A549 (cell line): ENCODE measurements around the gene HEXD. TPM values are rescaled to one million over a fixed set of nuclear protein-coding genes. Genes with fewer than 3 reads are reported as not detected.

Experiments
- ATAC-seq, 2 experiments: fragments of 200-7000 bp in 1 of 2; fragments of >200 bp in 1 of 2; cut with Nextera tagmentation in 1 of 2; cut with Tn5 transposase in 1 of 2; 3 replicates each; pipeline versions ENCODE4 v1.8.0 to v1.9.1; 2018 to 2020; ENCODE audit warnings: mild to moderate bottlenecking in 1 of 2, moderate library complexity in 1 of 2
- CTCF ChIA-PET: fragments of 300-600 bp; sonication (Branson Sonifier 250); formaldehyde crosslinking; extraction: SDS; loops from one replicate; lab custom pipeline; 2021; ENCODE audit warnings: antibody characterized with exemption, inconsistent platforms; lab: Yijun Ruan, JAX
- POLR2A ChIA-PET: fragments of 350-600 bp; formaldehyde crosslinking; extraction: SDS; loops from one replicate; lab custom pipeline; 2021; ENCODE audit warnings: antibody characterized with exemption, inconsistent platforms; lab: Yijun Ruan, JAX
- DNase-seq, 2 experiments: peaks; one replicate each; pipeline versions ENCODE4 v3.0.0 to v3.0.0-alpha.2; 2011 to 2016; ENCODE audit warnings: low read depth in 1 of 2, low spot score in 1 of 2
- FAIRE-seq: peaks from 2 replicates; lab custom pipeline; 2011; peaks lifted over from hg19 to GRCh38; lab: Jason Lieb, UNC
- H3K27ac ChIP-seq, 2 experiments: fragments of >200 bp; sonication (Bioruptor Twin); formaldehyde crosslinking; 3 replicates each; pipeline ENCODE4 v1.5.1; 2016 to 2017
- H3K4me1 ChIP-seq: fragments of >200 bp; sonication (Bioruptor Twin); formaldehyde crosslinking; 3 replicates; pipeline ENCODE4 v1.6.1; 2016
- H3K4me2 ChIP-seq: fragments of >200 bp; sonication (Bioruptor Twin); formaldehyde crosslinking; 3 replicates; pipeline ENCODE4 v1.6.1; 2016
- H3K4me3 ChIP-seq: fragments of >200 bp; sonication (Bioruptor Twin); formaldehyde crosslinking; 3 replicates; pipeline ENCODE4 v1.5.1; 2016
- H3K9me3 ChIP-seq: fragments of >200 bp; sonication (Bioruptor Twin); formaldehyde crosslinking; 3 replicates; pipeline ENCODE4 v1.6.1; 2016
- CBX2 ChIP-seq: fragments of 200-600 bp; sonication (generic); IDR thresholded peaks from 2 replicates; pipeline ENCODE4 v1.6.1; 2016; ENCODE audit warnings: low read depth, mild to moderate bottlenecking, borderline replicate concordance
- EHF ChIP-seq: fragments of 250-450 bp; sonication (Bioruptor Pico); IDR thresholded peaks from 2 replicates; pipeline ENCODE4 v1.5.0; 2020; ENCODE audit warnings: mild to moderate bottlenecking
- EHMT2 ChIP-seq: fragments of 200-600 bp; sonication (generic); IDR thresholded peaks from 2 replicates; pipeline ENCODE4 v1.6.1; 2016; ENCODE audit warnings: antibody characterized with exemption, low read depth, mild to moderate bottlenecking, moderate library complexity
- ESRRA ChIP-seq: fragments of 150-350 bp; IDR thresholded peaks from 2 replicates; pipeline ENCODE4 v1.6.1; 2014; ENCODE audit warnings: mild to moderate bottlenecking, low read length, borderline replicate concordance
- HDAC2 ChIP-seq: fragments of 200-600 bp; sonication (generic); IDR thresholded peaks from 2 replicates; pipeline ENCODE4 v1.6.1; 2016
- HMGXB4 ChIP-seq: fragments of 250-450 bp; sonication (Bioruptor Pico); IDR thresholded peaks from 2 replicates; pipeline ENCODE4 v1.5.0; 2021; ENCODE audit warnings: mild to moderate bottlenecking, moderate library complexity, borderline replicate concordance
- HOXB5 ChIP-seq: fragments of 250-450 bp; sonication (Bioruptor Pico); IDR thresholded peaks from 2 replicates; pipeline ENCODE4 v1.5.0; 2020; ENCODE audit warnings: mild to moderate bottlenecking, moderate library complexity
- JUNB ChIP-seq: fragments of >200 bp; sonication (Bioruptor Twin); formaldehyde crosslinking; IDR thresholded peaks from 2 replicates; pipeline ENCODE4 v1.6.1; 2016
- KDM1A ChIP-seq: fragments of 200-600 bp; sonication (generic); IDR thresholded peaks from 2 replicates; pipeline ENCODE4 v1.6.1; 2016; ENCODE audit warnings: low read depth, mild to moderate bottlenecking
- RARB ChIP-seq: fragments of 250-450 bp; sonication (Bioruptor Pico); IDR thresholded peaks from 2 replicates; pipeline ENCODE4 v1.8.0; 2021; ENCODE audit warnings: mild to moderate bottlenecking, moderate library complexity
- RCOR1 ChIP-seq: fragments of 150-350 bp; IDR thresholded peaks from 2 replicates; pipeline ENCODE4 v1.6.1; 2014; ENCODE audit warnings: antibody characterized with exemption, low read length, low read depth
- RFX5 ChIP-seq: fragments of 450-650 bp; IDR thresholded peaks from 2 replicates; pipeline ENCODE4 v1.7.1; 2014; ENCODE audit warnings: antibody characterized with exemption, mild to moderate bottlenecking, moderate library complexity
- SREBF2 ChIP-seq: fragments of 450-650 bp; IDR thresholded peaks from 2 replicates; pipeline ENCODE4 v1.6.1; 2014; ENCODE audit warnings: mild to moderate bottlenecking, moderate library complexity
- TP53 ChIP-seq: fragments of 250-450 bp; sonication (Bioruptor Pico); IDR thresholded peaks from 2 replicates; pipeline ENCODE4 v1.5.0; 2021; ENCODE audit warnings: mild to moderate bottlenecking, moderate library complexity
- WGBS: methylation state at CpG from one replicate; pipeline ENCODE4 v1.1.6; 2017; ENCODE audit errors: missing lambda C conversion rate; 5-methylcytosine and 5-hydroxymethylcytosine counted together
- polyA plus RNA-seq, 4 experiments: library from polyadenylated mRNA; depleted of rRNA in 3 of 4; stranded (reverse); fragments of >200 nt; fragmentation: RNase III in 1 of 4; extraction: RNeasy Plus Mini Kit Qiagen cat#74134 plus additional on column Dnase treatment in 1 of 4; gene quantifications; 2 replicates in 3 of 4; 3 replicates in 1 of 4; pipeline ENCODE4 v1.2.3, GENCODE V29; 2011 to 2017
- TF ChIP-seq, protein P1 (sequence below): IDR thresholded peaks from 2 replicates; pipeline ENCODE4 v1.6.1; 2012; ENCODE audit warnings: low read depth, borderline replicate concordance
- TF ChIP-seq, protein P2 (sequence below): fragments of >200 bp; sonication (Bioruptor Twin); formaldehyde crosslinking; IDR thresholded peaks from 2 replicates; pipeline ENCODE4 v1.6.1; 2016

The HEXD gene
- polyA plus RNA-seq, 2 of the 4 experiments (the other 2 are of a cell fraction), result 18.0 to 19.5 TPM

GRCh38 chr17:82388922-82389283 is 29.2 kb upstream of the HEXD start (continued):
- TF ChIP-seq HMGXB4, result no peak

DNA sequence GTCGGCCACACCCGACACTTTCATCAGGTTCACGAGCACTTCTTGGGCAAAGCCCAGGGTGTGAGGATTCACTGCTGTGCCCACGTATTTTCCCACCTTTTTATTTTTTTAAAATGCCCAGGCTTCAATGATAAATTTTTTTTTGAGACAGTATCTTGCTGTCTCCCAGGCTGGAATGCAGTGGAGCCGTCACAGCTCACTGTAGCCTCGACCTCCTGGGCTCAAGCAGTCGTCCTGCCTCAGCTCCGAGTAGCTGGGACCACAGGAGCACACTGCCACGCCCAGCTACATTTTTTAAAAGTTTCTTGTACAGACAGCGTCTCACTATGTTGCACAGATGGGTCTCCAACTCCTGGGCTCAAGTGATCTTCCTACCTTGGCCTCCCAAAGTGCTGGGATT is 28.8 kb upstream of the HEXD start:
- CTCF ChIA-PET, result interaction anchor here (0.6 to 2.8 kb wide), 6 partner anchors 9 to 388 kb away, joined by 3 to 15 read pairs (median 4); no protein-coding TSS in a partner anchor
- 74% methylated on average over 10 of the region's 10 CpGs for WGBS
- H3K4me3 ChIP-seq, result no peak overlapping the region

GRCh38 chr17:82390015-82390859 is 27.9 kb upstream of the HEXD start:
- DNase-seq (no peak), ATAC-seq (no peak), FAIRE-seq (no peak)
- TF ChIP-seq RCOR1, result no peak
- TF ChIP-seq, protein P1, sequence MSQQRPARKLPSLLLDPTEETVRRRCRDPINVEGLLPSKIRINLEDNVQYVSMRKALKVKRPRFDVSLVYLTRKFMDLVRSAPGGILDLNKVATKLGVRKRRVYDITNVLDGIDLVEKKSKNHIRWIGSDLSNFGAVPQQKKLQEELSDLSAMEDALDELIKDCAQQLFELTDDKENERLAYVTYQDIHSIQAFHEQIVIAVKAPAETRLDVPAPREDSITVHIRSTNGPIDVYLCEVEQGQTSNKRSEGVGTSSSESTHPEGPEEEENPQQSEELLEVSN, result no peak
- CTCF ChIA-PET, result interaction anchor here (0.8 to 1.5 kb wide), 5 partner anchors 12 to 270 kb away, joined by 3 to 4 read pairs (median 3); no protein-coding TSS in a partner anchor
- POLR2A ChIA-PET, result no interaction called here
- H3K9me3 ChIP-seq, result no peaks in the 10 kb centered on the region
- H3K4me3 ChIP-seq, result no peak overlapping the region
- H3K27ac ChIP-seq, result no peak overlapping the region
- WGBS, result 89% methylated on average over 29 of the region's 34 CpGs
- H3K4me2 ChIP-seq, result no peak overlapping the region
- peaks cover 14% of the 10 kb centered on the region for H3K4me1 ChIP-seq

More for the DNA sequence above, 28.8 kb upstream of the HEXD start:
- no peak overlapping the region for H3K27ac ChIP-seq
- no peak for DNase-seq
- H3K4me1 ChIP-seq, result peaks cover 23% of the 10 kb centered on the region
- POLR2A ChIA-PET, result no interaction called here
- H3K9me3 ChIP-seq, result no peaks in the 10 kb centered on the region
- H3K4me2 ChIP-seq, result no peak overlapping the region
- FAIRE-seq, result no peak
- TF ChIP-seq, protein P2, sequence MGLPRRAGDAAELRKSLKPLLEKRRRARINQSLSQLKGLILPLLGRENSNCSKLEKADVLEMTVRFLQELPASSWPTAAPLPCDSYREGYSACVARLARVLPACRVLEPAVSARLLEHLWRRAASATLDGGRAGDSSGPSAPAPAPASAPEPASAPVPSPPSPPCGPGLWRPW, result no peak
- TF ChIP-seq SREBF2, result no peak
- no peak for TF ChIP-seq HDAC2
- no peak for TF ChIP-seq RARB (CRISPR knock-in tag)
- TF ChIP-seq, all 56 proteins: peak for 0
- no peak for ATAC-seq

DNA sequence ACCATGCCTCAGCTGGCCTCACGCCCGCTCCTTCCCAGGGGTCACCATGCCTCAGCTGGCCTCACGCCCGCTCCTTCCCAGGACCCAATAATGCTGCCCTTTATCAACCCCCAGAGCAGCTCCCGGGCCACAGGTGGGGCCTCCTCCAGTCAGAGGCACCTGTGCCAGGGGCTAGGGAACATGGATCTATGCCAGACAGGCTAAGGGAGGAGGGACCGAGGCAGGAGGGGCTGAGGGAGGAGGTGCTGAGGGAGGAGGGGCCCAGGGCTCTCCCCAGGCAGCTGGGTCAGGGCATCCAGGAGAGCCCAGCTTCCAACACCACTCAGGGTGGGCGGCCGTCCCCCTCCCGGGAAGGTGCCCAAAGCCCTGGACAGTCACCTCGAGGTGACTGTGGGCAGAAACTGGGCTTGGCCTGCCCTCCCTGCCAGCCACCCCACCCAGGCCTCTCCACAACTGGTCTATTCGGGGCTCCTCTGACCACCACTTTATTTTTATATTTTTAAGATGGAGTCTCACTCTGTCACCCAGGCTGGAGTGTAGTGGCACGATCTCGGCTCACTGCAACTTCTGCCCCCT is 27.2 kb upstream of the HEXD start:
- CTCF ChIA-PET, result interaction anchor here (0.8 to 1.5 kb wide), 3 partner anchors 40 to 90 kb away, joined by 3 to 5 read pairs (median 3); no protein-coding TSS in a partner anchor

DNA sequence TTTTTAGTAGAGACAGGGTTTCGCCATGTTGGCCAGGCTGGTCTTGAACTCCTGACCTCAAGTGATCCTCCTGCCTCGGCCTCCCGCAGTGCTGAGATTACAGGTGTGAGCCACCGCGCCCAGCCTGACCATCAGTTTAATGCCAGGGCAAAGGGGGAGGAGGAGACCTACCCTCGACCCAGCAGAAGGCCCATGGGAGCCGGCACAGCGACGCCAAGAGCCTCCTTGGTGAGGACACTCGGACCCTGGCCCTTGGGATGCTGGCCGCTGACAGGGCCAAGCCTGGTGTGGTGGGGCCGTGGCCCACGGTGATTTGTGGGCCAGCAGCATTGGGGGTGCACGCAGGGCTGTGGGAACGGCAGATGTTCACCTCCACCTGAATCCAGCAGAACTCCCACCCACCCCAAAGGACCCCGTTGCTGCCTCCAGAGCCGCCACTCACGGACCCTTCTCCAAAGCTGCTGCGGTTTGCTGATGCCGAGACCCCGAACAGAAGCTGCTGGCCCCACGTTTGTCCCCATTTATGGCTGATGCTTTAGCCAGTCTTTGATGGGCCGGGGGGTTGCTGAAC is 26.6 kb upstream of the HEXD start:
- TF ChIP-seq ESRRA (no peak), RCOR1 (no peak), RFX5 (no peak), JUNB (no peak), KDM1A (no peak), EHF (CRISPR knock-in tag) (no peak), HOXB5 (no peak), TP53 (CRISPR knock-in tag) (no peak), EHMT2 (no peak)
- TF ChIP-seq, protein P1, result no peak
- Histone ChIP-seq H3K4me3 (no peak overlapping the region), H3K4me2 (no peak overlapping the region), H3K9me3 (no peaks in the 10 kb centered on the region), H3K4me1 (peaks cover 3% of the 10 kb centered on the region; the same call in 2 of the 3 replicates), H3K27ac (no peak overlapping the region)
- ChIA-PET POLR2A (no interaction called here), CTCF (interaction anchor here (1.2 to 1.5 kb wide), 3 partner anchors 40 to 156 kb away, joined by 3 to 5 read pairs (median 3); no protein-coding TSS in a partner anchor)
- FAIRE-seq (no peak), DNase-seq (no peak), ATAC-seq (no peak)
- 96% methylated on average over 13 of the region's 23 CpGs for WGBS

More for the DNA sequence above, 27.2 kb upstream of the HEXD start:
- H3K4me2 ChIP-seq, result no peak overlapping the region
- POLR2A ChIA-PET, result no interaction called here
- FAIRE-seq (no peak), DNase-seq (no peak), ATAC-seq (no peak)
- WGBS, result 73% methylated on average over 8 of the region's 13 CpGs
- peaks cover 7% of the 10 kb centered on the region; the same call in 2 of the 3 replicates for H3K4me1 ChIP-seq
- no peak overlapping the region for H3K4me3 ChIP-seq
- H3K27ac ChIP-seq, result no peak overlapping the region
- TF ChIP-seq CBX2 (no peak), RFX5 (no peak)
- TF ChIP-seq, protein P1, result no peak
- H3K9me3 ChIP-seq, result no peaks in the 10 kb centered on the region
